Measurements from ENCODE around the gene SLAMF7.

The SLAMF7 gene

DNA sequence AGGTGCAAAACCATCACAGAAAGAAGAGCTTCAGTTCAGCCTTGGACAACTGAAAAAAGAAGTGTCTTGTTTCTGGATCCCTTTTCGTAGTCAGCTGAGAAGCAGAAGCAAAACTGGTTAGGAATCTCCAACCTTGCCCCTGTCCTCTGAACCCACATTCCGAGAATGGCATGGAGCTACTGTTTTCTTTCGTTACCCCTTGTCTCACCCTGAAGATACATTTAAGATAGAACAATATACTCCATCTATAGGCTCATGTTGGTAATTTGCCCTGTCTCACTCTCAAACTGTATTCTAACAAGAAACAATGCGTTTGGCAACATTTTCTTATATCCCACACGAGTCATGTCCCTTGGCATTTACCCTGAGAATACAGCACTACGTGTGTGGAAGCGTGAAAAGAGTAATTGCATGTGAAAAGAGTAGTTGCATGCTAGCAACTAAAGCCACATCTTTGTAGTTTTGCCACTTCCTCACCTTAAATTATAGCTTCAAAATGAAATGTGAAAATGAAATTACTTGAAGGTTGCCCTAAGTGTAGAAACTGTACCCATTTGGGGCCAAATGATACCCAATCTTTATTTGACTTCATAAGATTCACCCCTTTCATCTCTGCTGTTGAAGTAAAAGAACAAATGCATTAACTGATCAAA, 5.3 kb downstream of the SLAMF7 start:
- DNase-seq (ENCODE audit: insufficient read length, low spot score) (no peak), FAIRE-seq (no peak)

DNA sequence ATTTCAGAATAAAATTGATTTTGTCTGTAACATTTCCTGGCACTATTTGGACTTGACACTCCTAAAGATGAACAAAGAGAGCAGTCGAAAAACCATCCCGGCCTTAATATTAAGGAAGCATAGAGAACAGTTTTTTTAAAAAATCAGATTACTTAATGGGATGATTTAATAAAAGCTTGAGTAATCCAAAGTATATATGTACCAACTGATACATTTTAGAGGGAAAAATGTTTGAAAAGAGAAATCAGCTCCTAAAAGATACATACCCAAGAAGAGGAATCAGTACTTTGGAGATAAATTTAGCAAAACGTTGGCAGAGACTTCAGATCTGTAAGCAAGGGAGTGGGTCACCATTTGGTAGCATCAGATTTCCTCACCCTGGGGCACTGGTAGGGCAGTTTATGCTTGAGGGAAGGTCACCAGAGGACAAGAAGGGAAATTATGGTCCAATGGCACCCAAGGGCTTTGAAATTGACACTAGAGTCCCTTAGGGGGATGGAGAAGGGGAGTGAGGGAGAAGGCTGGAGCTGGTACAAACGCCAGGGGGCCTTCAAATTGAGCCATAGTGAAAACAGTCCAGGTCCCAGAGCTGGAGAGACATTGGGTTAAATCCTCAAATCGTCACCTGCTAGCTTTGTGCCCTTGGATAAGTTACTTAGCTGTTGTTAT, 5.9 kb downstream of the SLAMF7 start:
- no peak for FAIRE-seq
- no peak for DNase-seq (ENCODE audit: insufficient read length, low spot score)

- no peak for FAIRE-seq
- DNase-seq (ENCODE audit: insufficient read length, low spot score), result no peak
Observed at GRCh38 chr1:160745551-160745950, 6.5 kb downstream of the SLAMF7 start.

GRCh38 chr1:160746836-160747500, 7.9 kb downstream of the SLAMF7 start:
- FAIRE-seq, result no peak
- DNase-seq (ENCODE audit: insufficient read length, low spot score), result no peak

DNA sequence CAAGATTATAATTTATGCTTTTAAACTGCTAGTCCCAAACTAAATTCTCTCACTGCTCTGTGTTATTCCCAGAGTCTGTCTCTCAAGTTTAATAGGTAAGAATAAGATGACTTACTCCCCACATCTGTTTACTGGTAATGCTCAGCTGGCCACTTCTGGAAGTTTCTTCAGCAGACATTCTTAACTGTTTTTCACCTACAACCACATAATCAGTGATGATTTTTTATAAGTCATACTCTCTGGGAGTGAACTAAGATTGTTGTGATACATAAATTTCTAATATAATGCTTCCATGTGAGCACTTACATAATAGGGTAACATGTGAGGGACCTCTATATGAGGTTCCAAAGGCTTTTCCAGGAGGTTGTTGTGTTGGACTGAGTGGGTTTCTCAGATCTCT, 8.7 kb downstream of the SLAMF7 start:
- no peak for FAIRE-seq
- DNase-seq (ENCODE audit: insufficient read length, low spot score), result no peak

DNA sequence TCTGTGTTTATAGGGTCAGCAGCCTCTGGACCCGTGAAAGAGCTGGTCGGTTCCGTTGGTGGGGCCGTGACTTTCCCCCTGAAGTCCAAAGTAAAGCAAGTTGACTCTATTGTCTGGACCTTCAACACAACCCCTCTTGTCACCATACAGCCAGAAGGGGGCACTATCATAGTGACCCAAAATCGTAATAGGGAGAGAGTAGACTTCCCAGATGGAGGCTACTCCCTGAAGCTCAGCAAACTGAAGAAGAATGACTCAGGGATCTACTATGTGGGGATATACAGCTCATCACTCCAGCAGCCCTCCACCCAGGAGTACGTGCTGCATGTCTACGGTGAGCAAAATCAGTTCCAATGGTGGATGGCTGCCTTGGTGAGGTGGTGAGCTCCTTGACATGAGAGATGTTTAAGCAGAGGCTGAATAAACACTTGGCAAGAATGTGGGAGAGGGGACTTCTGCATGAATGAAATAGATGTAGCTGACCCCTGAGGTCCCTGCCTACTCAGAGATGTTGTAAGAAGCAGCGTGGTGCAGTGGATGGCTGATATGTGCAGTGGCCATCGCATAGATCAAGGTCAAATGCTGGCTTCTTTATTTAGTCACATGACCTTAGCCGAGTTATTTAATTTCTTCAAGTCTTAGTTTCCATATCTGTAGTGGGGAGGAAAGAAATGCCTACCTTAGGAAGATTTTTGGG, 9.3 kb downstream of the SLAMF7 start:
- FAIRE-seq (no peak), DNase-seq (ENCODE audit: insufficient read length, low spot score) (peak; percentile 26)

DNA sequence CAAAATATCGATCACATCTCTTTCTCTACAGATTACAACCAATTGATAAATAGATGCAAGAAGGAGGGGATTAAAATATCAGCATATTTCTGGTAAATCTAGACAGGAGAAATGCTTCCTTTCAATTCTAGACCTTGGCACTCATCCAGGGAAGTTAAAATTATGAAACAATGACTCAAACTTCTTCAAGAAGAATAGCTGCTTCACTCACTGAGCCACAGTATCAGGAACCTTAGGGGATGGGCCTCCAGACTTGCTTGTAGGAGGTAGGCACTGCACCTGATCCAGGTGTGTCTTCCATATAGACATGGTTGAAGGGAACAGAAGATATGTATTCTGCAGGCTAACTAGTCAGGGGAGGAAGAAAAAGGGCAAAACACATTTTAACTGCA, 9.8 kb downstream of the SLAMF7 start:
- no peak for FAIRE-seq

GRCh38 chr1:160750608-160751007, 11.6 kb downstream of the SLAMF7 start:
- DNase-seq (ENCODE audit: insufficient read length, low spot score), result no peak
- no peak for FAIRE-seq

More for the DNA sequence above, 9.8 kb downstream of the SLAMF7 start:
- DNase-seq (ENCODE audit: insufficient read length, low spot score), result no peak

- FAIRE-seq, result no peak
- no peak for DNase-seq (ENCODE audit: insufficient read length, low spot score)
Observed at GRCh38 chr1:160752406-160752805, 13.4 kb downstream of the SLAMF7 start.

DNA sequence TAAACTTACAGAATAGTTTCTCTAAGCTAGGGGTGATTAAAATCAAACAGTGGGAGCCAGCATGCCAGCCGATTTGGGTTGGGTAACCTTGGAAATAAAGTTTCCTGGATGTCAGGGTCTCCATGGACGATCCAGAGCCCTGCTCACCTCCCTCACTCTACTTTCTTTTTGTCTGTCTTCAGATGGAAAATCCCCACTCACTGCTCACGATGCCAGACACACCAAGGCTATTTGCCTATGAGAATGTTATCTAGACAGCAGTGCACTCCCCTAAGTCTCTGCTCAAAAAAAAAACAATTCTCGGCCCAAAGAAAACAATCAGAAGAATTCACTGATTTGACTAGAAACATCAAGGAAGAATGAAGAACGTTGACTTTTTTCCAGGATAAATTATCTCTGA, 13.9 kb downstream of the SLAMF7 start:
- FAIRE-seq (no peak), DNase-seq (ENCODE audit: insufficient read length, low spot score) (no peak)

- DNase-seq (ENCODE audit: insufficient read length, low spot score) (no peak), FAIRE-seq (no peak)
Observed at GRCh38 chr1:160753594-160753993, 14.5 kb downstream of the SLAMF7 start.

- no peak for DNase-seq (ENCODE audit: insufficient read length, low spot score)
- FAIRE-seq, result no peak
Observed at GRCh38 chr1:160755461-160755860, 16.4 kb downstream of the SLAMF7 start.

- no peak for FAIRE-seq
Observed at GRCh38 chr1:160755911-160756848, 17.1 kb downstream of the SLAMF7 start.

DNA sequence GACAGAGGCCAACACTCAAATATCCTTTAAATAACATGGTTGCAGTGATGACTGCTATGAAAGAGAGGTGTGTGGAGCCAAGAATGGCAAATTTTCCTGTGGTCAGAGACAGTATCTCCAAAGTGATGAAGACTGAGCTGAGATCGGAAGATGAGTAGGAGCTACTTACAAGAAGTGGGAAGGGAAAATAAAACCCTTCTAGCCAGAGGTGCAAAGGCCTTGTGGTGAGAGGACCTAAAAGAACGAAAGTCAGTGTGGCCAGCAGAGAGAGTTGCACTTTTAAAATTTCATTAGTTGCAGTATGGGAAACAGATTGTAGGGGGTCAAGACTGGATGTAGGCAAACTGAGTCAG, 17.8 kb downstream of the SLAMF7 start:
- FAIRE-seq (no peak), DNase-seq (ENCODE audit: insufficient read length, low spot score) (no peak)

More at GRCh38 chr1:160755911-160756848, 17.1 kb downstream of the SLAMF7 start:
- DNase-seq (ENCODE audit: insufficient read length, low spot score), result no peak

- DNase-seq (ENCODE audit: insufficient read length, low spot score) (no peak), FAIRE-seq (no peak)
Observed at GRCh38 chr1:160758521-160758920, 19.5 kb downstream of the SLAMF7 start.

DNA sequence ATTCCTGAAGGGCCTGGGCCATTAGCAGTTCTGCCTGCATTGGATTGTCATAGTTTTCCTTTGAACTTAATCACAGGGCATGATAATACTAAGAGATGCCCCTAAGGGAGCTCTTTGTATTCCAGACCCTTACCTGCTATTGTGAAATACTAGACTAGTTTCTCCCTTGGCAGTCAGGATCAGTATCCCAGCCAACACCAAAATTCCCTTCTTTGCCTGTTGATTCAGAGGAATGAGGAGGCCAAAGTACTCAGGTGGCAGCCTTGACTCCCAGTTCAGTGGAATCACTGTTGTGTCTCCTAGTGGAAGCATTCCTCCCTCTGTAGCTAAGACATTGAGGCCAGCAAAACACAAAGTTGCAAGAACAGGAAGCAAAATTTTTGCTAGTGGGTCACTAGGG, 20.7 kb downstream of the SLAMF7 start:
- DNase-seq (ENCODE audit: insufficient read length, low spot score) (no peak), FAIRE-seq (no peak)

- no peak for FAIRE-seq
Observed at GRCh38 chr1:160761046-160761445, 22.0 kb downstream of the SLAMF7 start.

GRCh38 chr1:160761886-160762285, 22.8 kb downstream of the SLAMF7 start:
- DNase-seq (ENCODE audit: insufficient read length, low spot score) (no peak), FAIRE-seq (no peak)

More at GRCh38 chr1:160761046-160761445, 22.0 kb downstream of the SLAMF7 start:
- no peak for DNase-seq (ENCODE audit: insufficient read length, low spot score)

- DNase-seq (ENCODE audit: insufficient read length, low spot score) (no peak), FAIRE-seq (no peak)
Observed at GRCh38 chr1:160763993-160764392, 24.9 kb downstream of the SLAMF7 start.
